Ishikawa (cell line): ENCODE measurements around the gene PTPN13.

Source experiments
- CEBPB ChIP-seq: IDR thresholded peaks from 2 replicates; pipeline ENCODE4 v1.6.1; 2012
- CREB1 ChIP-seq: IDR thresholded peaks from 2 replicates; pipeline ENCODE4 v1.6.1; 2012; ENCODE audit warnings: low read depth
- EP300 ChIP-seq: IDR thresholded peaks from 2 replicates; pipeline ENCODE4 v1.6.1; 2012; ENCODE audit warnings: borderline replicate concordance
- FOXM1 ChIP-seq: IDR thresholded peaks from 2 replicates; pipeline ENCODE4 v1.6.1; 2012; ENCODE audit warnings: low read depth, borderline replicate concordance
- RAD21 ChIP-seq: IDR thresholded peaks from 2 replicates; pipeline ENCODE4 v1.6.1; 2012; ENCODE audit warnings: low read depth
- TAF1 ChIP-seq: IDR thresholded peaks from 2 replicates; pipeline ENCODE4 v1.6.1; 2012; ENCODE audit warnings: low read depth, mild to moderate bottlenecking
- TCF12 ChIP-seq: IDR thresholded peaks from 2 replicates; pipeline ENCODE4 v1.6.1; 2012; ENCODE audit warnings: low read depth
- YY1 ChIP-seq: IDR thresholded peaks from 2 replicates; pipeline ENCODE4 v1.6.1; 2012; ENCODE audit warnings: low read depth
- ZBTB7A ChIP-seq: IDR thresholded peaks from 2 replicates; pipeline ENCODE4 v1.6.1; 2012; ENCODE audit warnings: low read depth
- TF ChIP-seq, protein P1 (sequence below): IDR thresholded peaks from 2 replicates; pipeline ENCODE4 v1.6.1; 2012; ENCODE audit warnings: low read depth, mild to moderate bottlenecking
- TF ChIP-seq, protein P2 (sequence below): IDR thresholded peaks from 2 replicates; pipeline ENCODE4 v1.6.1; 2012
- TF ChIP-seq, protein P3 (sequence below): IDR thresholded peaks from 2 replicates; pipeline ENCODE4 v1.6.1; 2012

DNA sequence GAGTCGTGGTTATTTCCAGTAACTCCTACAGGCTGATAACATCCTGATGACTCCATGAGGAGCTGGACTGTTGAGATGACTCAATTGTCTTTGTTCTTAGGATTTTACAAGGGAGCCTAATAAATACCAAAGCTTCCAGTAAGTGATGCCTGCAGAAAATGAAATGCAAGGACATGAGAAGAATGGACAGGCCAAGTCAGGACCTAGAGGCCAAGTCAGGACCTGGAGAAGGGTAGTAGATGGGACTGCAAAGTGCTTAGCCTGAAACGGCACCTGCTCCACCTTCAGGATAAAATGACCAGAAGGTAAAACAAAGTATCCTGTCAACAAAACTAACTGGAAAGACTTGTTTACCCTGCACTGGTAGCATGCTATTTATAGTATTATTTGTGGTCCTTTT is 261.5 kb downstream of the PTPN13 start:
- TF ChIP-seq CEBPB (no peak), FOXM1 (no peak), EP300 (no peak), RAD21 (no peak), CREB1 (no peak), YY1 (no peak), ZBTB7A (no peak), TAF1 (no peak), TCF12 (no peak)
- TF ChIP-seq, protein P1, sequence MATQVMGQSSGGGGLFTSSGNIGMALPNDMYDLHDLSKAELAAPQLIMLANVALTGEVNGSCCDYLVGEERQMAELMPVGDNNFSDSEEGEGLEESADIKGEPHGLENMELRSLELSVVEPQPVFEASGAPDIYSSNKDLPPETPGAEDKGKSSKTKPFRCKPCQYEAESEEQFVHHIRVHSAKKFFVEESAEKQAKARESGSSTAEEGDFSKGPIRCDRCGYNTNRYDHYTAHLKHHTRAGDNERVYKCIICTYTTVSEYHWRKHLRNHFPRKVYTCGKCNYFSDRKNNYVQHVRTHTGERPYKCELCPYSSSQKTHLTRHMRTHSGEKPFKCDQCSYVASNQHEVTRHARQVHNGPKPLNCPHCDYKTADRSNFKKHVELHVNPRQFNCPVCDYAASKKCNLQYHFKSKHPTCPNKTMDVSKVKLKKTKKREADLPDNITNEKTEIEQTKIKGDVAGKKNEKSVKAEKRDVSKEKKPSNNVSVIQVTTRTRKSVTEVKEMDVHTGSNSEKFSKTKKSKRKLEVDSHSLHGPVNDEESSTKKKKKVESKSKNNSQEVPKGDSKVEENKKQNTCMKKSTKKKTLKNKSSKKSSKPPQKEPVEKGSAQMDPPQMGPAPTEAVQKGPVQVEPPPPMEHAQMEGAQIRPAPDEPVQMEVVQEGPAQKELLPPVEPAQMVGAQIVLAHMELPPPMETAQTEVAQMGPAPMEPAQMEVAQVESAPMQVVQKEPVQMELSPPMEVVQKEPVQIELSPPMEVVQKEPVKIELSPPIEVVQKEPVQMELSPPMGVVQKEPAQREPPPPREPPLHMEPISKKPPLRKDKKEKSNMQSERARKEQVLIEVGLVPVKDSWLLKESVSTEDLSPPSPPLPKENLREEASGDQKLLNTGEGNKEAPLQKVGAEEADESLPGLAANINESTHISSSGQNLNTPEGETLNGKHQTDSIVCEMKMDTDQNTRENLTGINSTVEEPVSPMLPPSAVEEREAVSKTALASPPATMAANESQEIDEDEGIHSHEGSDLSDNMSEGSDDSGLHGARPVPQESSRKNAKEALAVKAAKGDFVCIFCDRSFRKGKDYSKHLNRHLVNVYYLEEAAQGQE, result no peak
- TF ChIP-seq, protein P2, sequence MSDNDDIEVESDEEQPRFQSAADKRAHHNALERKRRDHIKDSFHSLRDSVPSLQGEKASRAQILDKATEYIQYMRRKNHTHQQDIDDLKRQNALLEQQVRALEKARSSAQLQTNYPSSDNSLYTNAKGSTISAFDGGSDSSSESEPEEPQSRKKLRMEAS, result no peak
- TF ChIP-seq, protein P3, sequence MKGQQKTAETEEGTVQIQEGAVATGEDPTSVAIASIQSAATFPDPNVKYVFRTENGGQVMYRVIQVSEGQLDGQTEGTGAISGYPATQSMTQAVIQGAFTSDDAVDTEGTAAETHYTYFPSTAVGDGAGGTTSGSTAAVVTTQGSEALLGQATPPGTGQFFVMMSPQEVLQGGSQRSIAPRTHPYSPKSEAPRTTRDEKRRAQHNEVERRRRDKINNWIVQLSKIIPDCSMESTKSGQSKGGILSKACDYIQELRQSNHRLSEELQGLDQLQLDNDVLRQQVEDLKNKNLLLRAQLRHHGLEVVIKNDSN, result no peak
